HG02981 (cell line): ENCODE measurements around the gene ENTR1.
"Not testable (repeated sequence)": the region's sequence is repeated elsewhere in the genome, so short reads cannot be mapped to it uniquely, and the experiment has no call there.

Experiments used
- ATAC-seq: cut with Tn5 transposase; IDR thresholded peaks from one replicate; pipeline ENCODE4 v1.9.1; 2021; ENCODE audit warnings: mild to moderate bottlenecking, moderate library complexity; ENCODE audit not compliant: unreplicated experiment

Gene ENTR1

DNA sequence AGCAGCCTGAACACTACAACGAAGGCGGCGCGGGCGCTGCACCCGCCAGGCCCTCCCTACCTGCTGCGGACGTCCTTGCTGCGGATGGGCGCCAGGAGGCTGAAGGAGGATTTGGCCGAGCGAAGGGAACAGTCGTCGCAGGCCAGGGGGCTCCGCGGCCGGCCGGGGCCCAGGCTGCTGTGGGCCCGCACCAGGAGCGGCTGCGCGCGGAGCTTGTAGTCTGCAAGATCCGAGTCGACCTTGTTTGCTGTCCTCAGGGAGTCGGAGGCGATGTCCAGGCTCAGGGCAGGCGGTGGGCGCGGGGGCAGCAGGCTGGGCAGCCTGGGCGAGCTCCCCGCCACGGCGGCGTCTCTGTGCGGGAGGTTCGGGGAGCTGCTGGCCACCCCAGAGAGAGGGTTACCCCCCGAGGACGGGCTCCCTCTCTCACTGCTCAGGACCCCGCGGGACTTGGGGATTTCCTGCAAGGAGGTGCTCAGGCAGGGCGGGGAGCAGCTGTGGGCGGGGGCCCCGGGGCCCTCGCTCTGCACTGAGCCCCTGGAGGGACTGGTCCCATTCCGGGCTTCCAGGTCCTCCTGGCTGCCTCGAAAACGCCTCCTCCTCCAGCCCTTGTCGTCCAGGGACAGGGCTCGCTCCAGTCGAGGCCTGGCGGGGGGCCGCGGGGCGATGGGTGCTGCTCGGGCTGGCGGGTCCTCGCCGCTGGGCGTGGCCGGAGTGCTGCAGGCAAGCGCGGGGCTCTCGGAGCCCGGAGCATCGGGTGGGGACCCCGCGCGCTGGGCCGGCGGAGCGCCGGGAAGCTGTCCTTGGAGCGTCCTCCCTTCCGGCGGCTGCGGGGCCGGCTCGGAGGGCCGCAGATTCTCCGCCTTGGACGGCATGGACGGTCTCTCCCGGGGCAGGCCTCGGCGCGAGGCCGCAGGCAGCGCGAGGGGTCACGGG is 28.4 kb upstream of the ENTR1 start:
- peak; percentile 40 for ATAC-seq

DNA sequence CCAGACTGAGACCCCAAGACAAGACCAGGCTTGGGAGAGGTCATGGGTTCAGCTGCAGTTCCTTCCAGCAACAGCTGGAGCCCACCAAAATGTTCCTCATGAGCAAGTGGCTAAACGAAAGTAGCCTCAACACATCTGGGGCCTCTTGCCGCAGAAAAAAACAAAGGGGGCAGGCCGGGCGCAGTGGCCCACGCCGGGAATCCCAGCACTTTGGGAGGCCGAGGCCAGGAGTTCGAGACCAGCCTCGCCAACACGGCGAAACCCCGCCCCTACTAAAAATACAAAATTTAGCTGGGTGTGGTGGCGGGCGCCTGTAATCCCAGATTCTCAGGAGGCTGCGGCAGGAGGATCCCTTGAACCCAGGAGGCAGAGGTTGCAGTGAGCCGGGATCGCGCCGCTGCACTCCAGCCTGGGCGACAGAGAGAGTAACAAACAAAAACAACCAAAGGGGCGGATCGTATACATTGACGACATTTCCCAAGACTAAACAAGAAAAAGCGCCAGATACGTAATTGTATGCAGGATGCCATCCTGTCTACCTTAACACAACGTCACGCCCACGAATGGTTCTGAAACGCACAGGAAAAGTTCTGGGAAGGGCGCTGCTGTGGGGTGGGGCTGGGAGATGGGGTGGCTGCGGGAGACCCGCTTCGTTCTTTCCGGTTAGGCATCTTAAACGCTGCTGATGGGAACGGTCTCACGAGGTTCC is 27.6 kb upstream of the ENTR1 start:
- no peak for ATAC-seq

DNA sequence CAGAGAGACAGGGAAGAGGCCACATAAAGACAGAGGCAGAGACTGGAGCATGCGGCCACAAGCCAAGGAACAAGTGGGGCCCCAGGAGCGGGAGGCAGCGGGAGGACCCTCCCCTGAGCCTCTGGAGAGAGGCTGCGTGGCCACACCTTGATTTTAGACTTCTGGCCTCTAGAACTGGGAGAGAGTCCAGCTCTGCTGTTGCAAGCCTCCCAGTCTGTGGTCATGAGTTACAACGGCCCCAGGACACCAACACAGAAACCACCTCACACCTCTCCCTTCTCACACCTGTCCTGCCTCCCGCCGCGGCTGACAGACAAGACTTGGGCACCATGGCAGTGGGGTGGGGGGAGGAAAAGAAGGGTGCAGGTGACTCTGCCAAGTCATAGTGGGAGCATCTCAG is 27.0 kb upstream of the ENTR1 start:
- ATAC-seq, result no peak

DNA sequence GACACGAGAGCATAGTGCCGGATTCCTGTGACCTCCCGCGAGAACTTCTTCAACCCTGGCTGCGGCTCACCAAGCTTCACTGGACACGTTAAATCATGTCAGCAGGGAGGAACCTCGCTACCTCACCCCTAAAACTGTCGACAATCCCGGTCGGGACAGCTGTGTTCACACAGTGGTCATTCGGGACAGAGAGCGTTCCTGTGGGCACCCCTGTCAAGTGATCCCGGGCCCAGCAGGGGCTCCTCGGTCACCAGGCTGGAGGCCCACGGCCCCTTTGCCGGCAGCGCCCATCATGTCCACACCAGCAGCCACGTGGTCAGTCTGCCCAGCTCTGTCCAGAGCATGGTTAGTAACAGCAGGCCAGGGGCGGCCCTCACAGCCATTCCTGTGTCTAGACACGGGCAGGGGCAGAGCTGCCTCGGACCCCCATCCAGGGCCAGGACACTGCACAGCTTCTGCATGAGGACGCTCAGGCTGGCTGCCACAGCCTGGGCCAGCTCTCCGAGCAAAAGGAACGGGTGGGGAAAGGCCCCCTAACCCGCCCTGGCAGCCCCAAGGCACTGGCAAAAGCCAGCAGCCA is 25.7 kb upstream of the ENTR1 start:
- ATAC-seq, result no peak

DNA sequence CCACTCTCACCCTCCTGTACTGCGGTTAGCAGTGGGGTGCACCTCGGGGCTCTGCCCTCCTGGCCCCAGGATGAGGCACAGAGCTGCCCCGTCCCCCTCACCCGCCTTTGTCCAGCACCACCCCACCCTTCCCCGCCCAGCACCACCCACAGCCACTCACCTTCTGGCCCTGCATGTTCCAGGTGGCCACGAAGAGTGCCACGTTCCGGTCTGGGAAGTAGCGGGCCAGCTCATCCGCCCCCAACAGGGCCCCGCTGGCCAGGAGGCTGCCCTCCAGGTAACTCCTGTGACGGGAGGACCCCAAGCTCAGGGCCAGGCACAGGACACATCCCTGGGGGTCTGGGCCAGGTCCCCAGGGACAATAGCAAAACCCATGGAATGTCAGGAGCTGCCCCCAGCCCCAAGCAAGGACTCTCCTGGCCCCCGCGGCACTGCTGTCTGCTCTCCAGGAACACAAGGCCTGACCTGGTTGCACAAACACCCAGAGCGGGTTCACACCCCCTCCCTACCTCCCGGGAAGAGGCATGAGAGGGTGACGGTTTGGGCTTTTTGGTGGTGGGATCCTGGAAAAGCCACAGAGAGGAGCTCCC is 24.3 kb upstream of the ENTR1 start:
- no peak for ATAC-seq

DNA sequence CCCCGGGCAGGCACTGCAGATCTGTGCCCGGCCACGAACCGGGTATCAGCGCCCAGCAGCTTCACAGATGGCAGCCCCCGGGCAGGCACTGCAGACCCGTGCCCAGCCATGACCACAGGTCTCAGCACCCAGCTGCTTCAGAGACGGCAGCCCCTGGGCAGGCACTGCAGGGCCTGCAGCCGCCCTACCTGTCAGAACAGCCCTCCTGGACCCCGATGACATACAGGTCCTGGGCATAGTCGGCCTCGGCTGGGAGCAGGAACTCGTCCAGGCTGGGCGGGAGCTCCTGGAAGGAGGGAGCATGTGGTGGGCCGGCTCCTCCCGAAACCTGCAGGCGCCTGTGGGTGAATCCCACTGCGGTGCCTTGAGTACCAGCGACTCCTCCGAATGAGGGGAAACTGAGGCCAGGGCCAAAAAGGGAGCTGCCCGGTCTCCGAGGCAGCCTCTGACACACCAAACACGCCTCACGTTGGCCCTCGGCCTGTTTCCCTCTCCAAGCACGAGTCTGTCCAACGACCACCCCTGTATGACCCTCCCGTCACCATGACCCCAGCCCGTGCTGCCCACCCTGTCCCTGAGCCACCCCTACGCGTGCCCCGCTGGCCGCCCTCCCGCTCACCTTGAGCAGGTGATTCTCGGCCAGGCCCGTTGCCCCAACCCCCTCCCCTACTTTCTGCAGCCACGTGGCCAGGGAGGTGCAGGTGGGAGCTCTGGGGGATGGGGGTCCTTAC is 23.6 kb upstream of the ENTR1 start:
- ATAC-seq, result no peak

DNA sequence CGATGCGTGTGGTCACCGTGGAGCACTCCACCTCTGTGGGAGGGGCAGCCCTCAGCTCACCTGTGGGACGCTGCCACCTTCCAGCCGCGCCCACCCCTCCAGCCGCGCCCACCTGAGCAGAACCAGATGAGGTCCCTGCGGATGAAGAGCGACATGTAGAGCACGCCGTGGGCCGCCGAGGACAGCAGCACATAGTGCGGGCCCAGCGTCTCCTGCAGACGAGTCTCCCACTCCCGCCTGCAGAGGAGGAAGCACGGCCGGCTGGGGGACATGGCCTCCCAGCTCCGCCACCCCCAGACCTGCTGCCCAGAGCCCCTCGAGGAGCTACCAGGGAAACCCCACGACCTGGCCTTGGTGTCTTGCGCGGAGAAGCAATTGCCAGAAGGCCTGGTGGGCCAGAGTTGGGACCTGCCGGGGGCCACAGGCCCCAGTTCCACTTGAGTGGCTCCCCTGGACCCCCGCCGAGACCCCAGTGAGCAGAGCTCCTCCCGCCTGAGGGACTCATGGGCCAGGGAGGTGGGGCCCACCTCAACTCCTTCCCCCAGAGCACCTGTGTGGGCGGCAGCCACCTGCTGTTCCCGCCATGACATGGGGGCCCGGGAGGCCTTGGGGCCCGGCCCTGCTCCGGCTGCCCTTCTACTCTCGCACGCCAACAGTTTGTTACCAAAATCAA is 22.8 kb upstream of the ENTR1 start:
- no peak for ATAC-seq

DNA sequence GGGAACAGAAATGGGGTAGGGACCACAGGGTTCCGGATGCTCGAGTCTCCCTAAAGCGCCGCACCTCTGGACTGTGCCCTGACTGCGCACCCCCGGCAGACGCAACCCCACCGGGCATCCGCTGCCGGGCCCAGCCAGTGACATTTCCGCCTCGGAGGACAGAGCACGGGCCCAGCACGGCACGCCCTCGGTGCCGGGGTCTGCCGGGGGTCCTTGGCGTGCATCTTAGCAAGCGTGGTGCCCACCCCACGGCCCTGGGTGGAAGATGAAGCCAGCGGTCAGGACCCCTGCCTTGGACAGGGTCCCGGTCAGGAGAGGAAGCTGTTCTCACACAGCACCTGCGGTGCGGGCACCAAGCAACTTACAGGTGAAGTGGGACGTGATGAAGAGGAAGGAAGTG is 22.2 kb upstream of the ENTR1 start:
- ATAC-seq, result no peak

DNA sequence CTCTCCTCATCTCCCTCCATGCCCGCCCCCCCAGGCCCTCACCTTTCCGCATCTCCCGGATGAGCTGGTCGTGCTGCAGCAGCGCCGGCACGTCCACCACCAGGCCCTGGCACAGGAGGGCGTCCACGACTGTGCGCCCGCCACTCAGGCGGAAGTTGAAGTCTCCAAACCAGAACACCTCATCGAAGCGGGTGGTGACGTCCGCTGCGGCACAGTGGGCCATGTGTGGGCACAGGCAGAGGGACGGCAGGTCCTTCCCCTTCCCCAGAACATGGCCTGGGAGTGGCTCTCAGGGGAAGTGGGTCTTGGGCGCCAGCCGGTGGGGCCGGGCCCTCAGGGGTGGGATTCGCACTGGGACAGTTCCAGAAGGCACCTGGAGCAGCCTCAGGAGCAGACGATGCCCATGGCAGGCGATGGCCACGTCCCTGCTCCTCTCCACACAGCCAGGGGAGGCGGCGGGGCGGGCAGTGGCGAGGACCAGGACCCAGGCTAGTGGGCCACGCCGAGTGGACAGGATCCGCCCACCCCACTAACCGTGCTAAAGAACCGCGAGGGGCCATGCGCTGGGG is 21.5 kb upstream of the ENTR1 start:
- ATAC-seq, result no peak

DNA sequence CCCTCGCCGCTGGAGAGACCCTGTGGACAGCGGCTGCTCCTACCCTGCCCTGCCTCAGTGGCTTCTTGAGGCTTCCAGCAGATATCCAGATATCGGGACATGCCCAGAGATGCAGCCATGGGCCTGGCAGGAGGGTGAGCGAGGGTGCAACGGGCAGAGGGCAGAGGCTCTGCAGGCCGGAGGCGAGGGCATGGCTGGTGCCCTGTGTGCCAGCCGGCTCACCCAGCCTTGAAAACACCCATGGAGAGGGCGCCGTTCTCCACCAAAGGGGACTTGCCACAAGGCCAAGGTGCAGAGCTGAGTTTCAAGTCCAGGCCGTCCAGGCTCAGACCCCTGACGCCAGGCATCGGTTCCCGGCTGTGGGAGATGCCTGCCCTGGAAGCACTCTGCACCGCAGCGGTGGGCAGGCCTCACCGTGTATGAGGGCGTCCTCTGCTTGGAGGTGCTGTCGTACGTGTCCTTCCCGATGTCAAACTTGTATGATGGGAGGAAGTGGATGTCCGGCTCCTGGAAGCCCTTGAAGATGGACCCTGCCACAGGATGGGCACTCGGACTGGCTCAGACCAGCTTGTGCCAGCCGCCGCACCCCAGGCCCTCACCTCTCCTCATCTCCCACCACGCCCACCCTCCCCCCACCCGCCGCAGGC is 20.3 kb upstream of the ENTR1 start:
- ATAC-seq, result no peak

DNA sequence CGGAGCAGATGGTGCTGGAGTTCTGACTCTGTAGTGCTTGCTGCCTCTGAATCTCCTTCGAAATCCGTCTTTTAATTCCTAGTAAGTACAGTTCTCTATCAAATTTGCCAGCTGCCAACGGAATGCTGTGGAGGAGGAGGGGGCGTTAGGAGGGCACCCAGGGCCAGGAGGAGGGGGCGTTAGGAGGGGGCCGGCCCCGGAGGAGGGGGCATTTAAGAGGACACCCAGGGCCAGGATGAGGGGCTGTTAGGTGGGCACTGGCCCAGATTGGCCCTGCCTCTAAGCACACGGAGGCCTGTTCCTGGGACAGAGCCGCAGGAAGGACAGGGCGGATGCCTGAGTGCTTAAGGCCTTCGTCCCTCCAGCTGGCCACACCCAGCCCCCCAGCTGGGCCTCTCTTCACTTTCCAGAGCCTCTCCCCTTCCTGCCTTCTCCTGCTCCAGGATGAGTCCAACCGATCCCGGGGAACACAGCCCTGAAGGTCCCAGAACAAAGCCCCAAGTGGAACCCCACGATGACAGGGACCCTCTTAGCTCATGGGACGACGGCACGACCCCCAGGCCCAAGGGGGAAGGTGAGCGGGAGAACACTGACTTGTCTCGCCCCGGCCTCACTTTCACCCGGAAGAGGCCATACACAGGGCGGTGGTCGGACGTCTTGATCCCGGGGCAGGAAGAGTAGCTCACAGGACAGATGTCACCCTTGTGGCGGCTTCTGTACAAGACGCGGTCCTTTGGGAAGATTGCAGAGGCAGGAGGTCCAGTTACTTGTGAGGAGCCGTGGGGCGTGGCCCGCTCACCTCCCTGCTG is 19.5 kb upstream of the ENTR1 start:
- no peak for ATAC-seq

DNA sequence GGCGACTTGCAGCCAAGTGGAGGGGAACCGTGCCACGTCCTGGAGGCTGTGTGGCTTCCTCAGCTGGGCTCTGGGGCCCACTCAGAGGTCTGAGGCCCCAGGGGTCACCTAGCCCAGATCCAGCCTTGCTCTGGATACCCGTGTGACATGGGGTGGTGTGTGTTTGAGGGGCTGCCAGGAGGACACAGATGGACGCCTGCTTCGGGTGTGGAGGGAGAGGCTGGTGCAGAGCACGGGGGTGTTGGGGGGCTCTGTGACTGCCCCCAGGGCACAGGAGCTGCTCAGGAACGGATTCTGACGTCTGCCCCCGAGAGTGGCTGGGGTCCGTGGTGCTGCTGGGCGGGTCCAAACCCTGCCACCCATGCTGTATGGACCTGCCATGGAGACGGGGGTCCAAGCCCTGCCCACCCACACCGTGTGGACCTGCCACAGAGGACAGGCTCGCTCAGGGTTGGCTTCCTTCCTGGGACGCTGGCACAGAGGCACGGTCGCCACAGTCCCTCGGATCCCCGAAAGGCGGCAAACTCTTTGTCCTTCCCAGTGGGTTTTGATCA is 18.7 kb upstream of the ENTR1 start:
- ATAC-seq, result no peak

DNA sequence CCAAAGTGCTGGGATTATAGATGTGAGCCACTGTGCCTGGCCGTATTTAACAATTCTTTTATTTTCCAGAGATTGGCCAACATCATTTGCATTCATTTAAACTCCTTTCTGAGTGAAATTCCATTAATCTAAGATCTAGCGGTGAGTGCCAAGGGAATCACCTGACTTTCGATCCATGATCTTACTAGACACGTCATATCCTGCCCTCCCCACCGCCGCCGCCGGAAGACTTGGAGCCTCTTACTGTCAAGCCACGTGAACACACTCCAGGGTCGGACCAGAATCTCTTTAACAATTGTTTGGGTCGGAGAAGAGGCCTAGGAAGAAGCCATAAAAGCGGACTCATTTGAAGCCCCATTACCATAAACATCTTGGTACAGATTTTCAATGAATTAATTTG is 16.4 kb upstream of the ENTR1 start:
- no peak for ATAC-seq

DNA sequence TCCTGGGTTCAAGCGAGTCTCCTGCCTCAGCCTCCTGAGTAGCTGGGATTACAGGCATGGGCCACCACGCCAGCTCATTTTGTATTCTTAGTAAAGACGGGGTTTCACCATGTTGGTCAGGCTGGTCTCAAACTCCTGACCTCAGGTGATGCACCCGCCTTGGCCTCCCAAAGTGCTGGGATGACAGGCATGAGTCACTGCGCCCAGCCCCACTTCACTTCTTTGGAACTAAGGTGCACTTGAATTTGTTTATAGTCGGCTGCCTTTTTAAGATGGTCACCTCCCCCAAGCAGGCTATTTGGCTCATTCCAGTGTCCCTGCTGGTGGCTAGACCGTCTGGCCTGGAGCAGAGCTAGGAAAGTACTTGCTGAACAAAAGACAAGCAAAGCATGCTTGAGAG is 15.0 kb upstream of the ENTR1 start:
- not testable (repeated sequence) for ATAC-seq

DNA sequence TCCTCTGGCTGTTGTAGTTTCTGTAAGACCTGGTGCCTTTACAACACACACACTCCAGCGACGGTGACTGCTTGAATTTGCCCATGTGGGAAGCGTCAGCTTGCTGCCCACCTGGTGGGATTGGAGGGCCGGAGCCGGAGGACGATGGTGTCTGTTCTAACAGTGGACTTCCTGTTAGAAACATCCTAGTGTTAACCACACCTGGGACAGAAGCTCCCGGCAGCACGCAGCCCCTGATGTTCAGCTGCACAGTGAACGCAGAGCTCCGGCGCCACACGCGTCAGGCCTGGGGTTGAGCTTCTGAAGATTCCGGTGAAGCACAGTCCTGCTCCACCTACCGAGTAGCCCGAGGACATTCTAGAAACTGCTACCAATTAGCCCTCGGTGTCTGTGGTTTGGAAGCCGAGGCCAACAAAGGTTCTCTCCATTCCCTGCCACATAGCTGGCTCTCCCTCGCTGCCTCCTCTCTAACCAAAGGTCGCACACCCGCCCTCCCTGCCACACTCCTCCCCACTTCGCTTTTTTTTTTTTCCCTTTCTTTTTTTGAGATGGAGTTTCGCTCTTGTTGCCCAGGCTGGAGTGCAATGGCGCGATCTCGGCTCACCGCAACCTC is 14.4 kb upstream of the ENTR1 start:
- ATAC-seq, result no peak

DNA sequence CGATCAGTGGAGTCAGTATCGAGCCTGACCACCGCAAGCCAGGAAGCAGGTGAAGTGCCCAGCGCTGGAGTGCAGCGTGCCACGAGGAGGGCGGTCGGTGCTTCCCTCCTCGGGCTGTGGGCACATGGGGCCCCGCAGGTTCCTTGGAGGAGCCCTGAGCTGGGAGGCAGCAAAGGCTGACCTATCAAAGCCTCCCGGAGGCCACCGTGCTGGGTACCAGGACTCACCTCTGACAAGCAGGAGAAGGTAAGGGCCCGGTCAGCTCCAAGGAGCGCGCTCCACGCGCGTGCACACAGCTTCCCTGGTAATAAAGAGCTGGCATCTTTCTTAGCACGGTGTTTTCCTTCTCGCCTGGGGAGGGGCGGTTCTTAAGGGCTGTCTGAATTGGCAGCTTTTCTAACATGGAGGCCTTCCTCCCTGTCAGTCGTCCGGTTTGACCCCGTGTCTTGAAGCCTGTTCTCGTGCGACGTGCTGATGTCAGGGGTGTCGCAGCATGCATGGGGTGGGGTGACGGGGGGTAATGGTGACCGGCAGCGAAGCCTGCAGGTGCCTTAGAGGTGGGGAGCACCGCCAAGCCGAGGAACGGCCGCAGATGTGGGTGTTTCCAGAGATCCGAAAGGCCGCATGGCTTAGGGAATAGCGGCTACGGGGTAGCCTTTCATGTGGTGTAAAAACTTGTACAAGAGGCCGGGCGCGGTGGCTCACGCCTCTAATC is 13.2 kb upstream of the ENTR1 start:
- ATAC-seq, result no peak

DNA sequence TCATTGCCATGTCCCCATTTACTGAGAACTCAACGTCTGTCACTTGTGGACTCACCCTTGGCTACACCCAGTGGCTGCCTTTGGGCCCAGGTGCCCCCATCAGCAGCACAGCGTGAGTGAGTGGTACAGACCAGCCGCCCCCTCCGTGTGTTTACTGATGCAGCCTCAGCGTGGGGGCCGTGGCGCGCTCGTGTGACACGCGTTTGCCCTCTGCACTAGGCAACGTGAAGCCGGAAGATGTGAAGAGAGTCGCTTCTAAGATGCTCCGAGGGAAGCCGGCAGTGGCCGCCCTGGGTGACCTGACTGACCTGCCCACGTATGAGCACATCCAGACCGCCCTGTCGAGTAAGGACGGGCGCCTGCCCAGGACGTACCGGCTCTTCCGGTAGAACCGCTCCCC is 12.5 kb upstream of the ENTR1 start:
- no peak for ATAC-seq
